B cell (primary cell): ENCODE results near the gene NPVF. TPM values are rescaled to one million over a fixed set of nuclear protein-coding genes. Genes with fewer than 3 reads are reported as not detected.

Experiments
- ATAC-seq: fragments of 200-7000 bp; cut with Tn5 transposase; one replicate; pipeline ENCODE4 v1.10.0; 2021; ENCODE audit warnings: low read depth, mild to moderate bottlenecking, moderate number of reproducible peaks, moderate library complexity
- CTCF ChIA-PET: fragments of 350-600 bp; sonication (Branson Sonifier 250); formaldehyde crosslinking; loops from one replicate; lab custom pipeline; 2021; ENCODE audit warnings: antibody characterized with exemption, inconsistent platforms; lab: Charles Lee
- POLR2A ChIA-PET: fragments of 350-600 bp; sonication (Branson Sonifier 250); formaldehyde crosslinking; loops from one replicate; lab custom pipeline; 2021; ENCODE audit warnings: antibody characterized with exemption; lab: Charles Lee
- DNase-seq: peaks from one replicate; pipeline ENCODE4 v3.0.0; 2013
- H2AFZ ChIP-seq: 2 replicates; pipeline ENCODE4 v1.6.1; 2012; ENCODE audit warnings: mild to moderate bottlenecking, low read depth, low read length; ENCODE audit not compliant: insufficient read depth, poor library complexity, severe bottlenecking
- H3K27ac ChIP-seq, 2 donors: 1 replicate in 1 of 2; 2 replicates in 1 of 2; pipeline ENCODE4 v1.5.1; 2012 to 2013; ENCODE audit warnings: low read length in 2 of 2, mild to moderate bottlenecking in 2 of 2, moderate library complexity in 1 of 2
- H3K27me3 ChIP-seq, 4 experiments: fragments of 200-600 bp in 1 of 4; sonication (generic) in 1 of 4; replicated peaks in 1 of 4; 1 replicate in 2 of 4; 2 replicates in 2 of 4; pipeline versions ENCODE4 v1.6.1 to v1.7.0; 2013 to 2016; ENCODE audit warnings: low read length in 3 of 4, mild to moderate bottlenecking in 2 of 4, mixed read lengths in 1 of 4, moderate library complexity in 1 of 4; ENCODE audit not compliant: insufficient read depth in 4 of 4, control insufficient read depth in 3 of 4; ENCODE audit errors: control extremely low read depth in 1 of 4
- H3K36me3 ChIP-seq, 2 experiments: replicated peaks in 1 of 2; 1 replicate in 1 of 2; 2 replicates in 1 of 2; pipeline versions ENCODE4 v1.6.1 to v1.7.1; 2013; ENCODE audit warnings: low read length in 1 of 2; ENCODE audit not compliant: insufficient read depth in 2 of 2, control insufficient read depth in 1 of 2; ENCODE audit errors: control extremely low read depth in 1 of 2, extremely low read depth in 1 of 2
- H3K4me1 ChIP-seq, 2 donors: fragments of 200-600 bp in 1 of 2; sonication (generic) in 1 of 2; 1 replicate in 1 of 2; 2 replicates in 1 of 2; pipeline versions ENCODE4 v1.5.1 to v1.6.1; 2013 to 2017; ENCODE audit warnings: low read length in 2 of 2; ENCODE audit not compliant: control insufficient read depth in 2 of 2, insufficient read depth in 2 of 2
- H3K4me2 ChIP-seq: replicated peaks from 2 replicates; pipeline ENCODE3; 2012; ENCODE audit warnings: mild to moderate bottlenecking, low read depth, low read length; ENCODE audit not compliant: poor library complexity, severe bottlenecking
- H3K4me3 ChIP-seq, 5 experiments: fragments of 200-600 bp in 1 of 5; sonication (generic) in 1 of 5; 1 replicate in 3 of 5; 2 replicates in 2 of 5; pipeline versions ENCODE4 v1.5.1 to v1.7.0; 2011 to 2016; ENCODE audit warnings: low read length in 4 of 5, mild to moderate bottlenecking in 4 of 5, low read depth in 2 of 5, control low read depth in 1 of 5, moderate library complexity in 1 of 5; ENCODE audit not compliant: insufficient read depth in 1 of 5; ENCODE audit errors: control extremely low read depth in 1 of 5, extremely low read depth in 1 of 5
- H3K79me2 ChIP-seq: fragments of 200-600 bp; sonication (generic); one replicate; pipeline ENCODE4 v1.6.0; 2016; ENCODE audit warnings: low read length; ENCODE audit not compliant: control insufficient read depth, insufficient read depth
- H3K9ac ChIP-seq: fragments of 200-600 bp; sonication (generic); 2 replicates; pipeline ENCODE4 v1.6.1; 2017; ENCODE audit warnings: mild to moderate bottlenecking, low read length, moderate library complexity
- H3K9me3 ChIP-seq, 3 donors: one replicate each; pipeline versions ENCODE4 v1.6.1 to v1.7.1; 2013; ENCODE audit warnings: low read length in 2 of 3; ENCODE audit not compliant: control insufficient read depth in 2 of 3, insufficient read depth in 1 of 3; ENCODE audit errors: control extremely low read depth in 1 of 3
- H4K20me1 ChIP-seq: 2 replicates; pipeline ENCODE4 v1.6.0; 2012; ENCODE audit warnings: mild to moderate bottlenecking, low read length; ENCODE audit not compliant: insufficient read depth, control insufficient read depth, poor library complexity, severe bottlenecking
- H3K27ac Mint-ChIP-seq: one replicate; pipeline ENCODE4 v1.8.0; 2021; ENCODE audit warnings: mixed read lengths
- H3K27me3 Mint-ChIP-seq: one replicate; pipeline ENCODE4 v1.8.0; 2021; ENCODE audit warnings: mixed read lengths
- H3K4me1 Mint-ChIP-seq: one replicate; pipeline ENCODE4 v1.8.0; 2021; ENCODE audit warnings: mixed read lengths
- H3K4me3 Mint-ChIP-seq: one replicate; pipeline ENCODE4 v1.8.0; 2021; ENCODE audit warnings: mixed read lengths
- H3K9me3 Mint-ChIP-seq: one replicate; pipeline ENCODE4 v1.8.0; 2022; ENCODE audit warnings: mixed read lengths; ENCODE audit not compliant: insufficient read depth
- CTCF ChIP-seq: fragments of 200-600 bp; IDR thresholded peaks from one replicate; pipeline ENCODE4 v1.8.0; 2022; ENCODE audit warnings: antibody characterized with exemption, mild to moderate bottlenecking
- EZH2 ChIP-seq: IDR thresholded peaks from 2 replicates; pipeline ENCODE4 v1.6.1; 2012; ENCODE audit warnings: borderline replicate concordance, low read depth, mild to moderate bottlenecking, moderate library complexity, low read length; ENCODE audit not compliant: insufficient read depth, poor library complexity, severe bottlenecking
- WGBS: methylation state at CpG from one replicate; pipeline ENCODE4 v1.1.5; 2013; ENCODE audit warnings: missing lambda C conversion rate; ENCODE audit not compliant: insufficient coverage; 5-methylcytosine and 5-hydroxymethylcytosine counted together
- intact Hi-C: fragments of 100-400 bp; cut with micrococcal nuclease; formaldehyde crosslinking; loops from one replicate; pipeline ENCODE4 v1.10.0; 2022
- polyA plus RNA-seq: library from polyadenylated mRNA; depleted of rRNA; stranded (reverse); fragments of >200 nt; gene quantifications from 2 replicates; pipeline ENCODE4 v1.2.3, GENCODE V29; 2012
- total RNA-seq, 2 donors: library from RNA; stranded (reverse); fragments of 120-200 nt in 1 of 2; gene quantifications; 1 replicate in 1 of 2; 2 replicates in 1 of 2; pipeline versions ENCODE4 v1.2.3 to v1.2.4, GENCODE V29; 2013 to 2022

Gene NPVF
- total and polyA plus RNA-seq, 2 donors (not counting 1 experiment from before 2014, with no cell fraction given) = not detected

- no peak overlapping the region for H3K9ac ChIP-seq
- CTCF ChIA-PET = interaction anchor here (0.7 to 1.4 kb wide), 12 partner anchors 8 to 370 kb away, joined by 3 to 7 read pairs (median 4); partner anchors contain the start of gene NPVF
- ATAC-seq (no peak), DNase-seq (peak; percentile 68)
- no peak overlapping the region for H2AFZ ChIP-seq
- WGBS = 0% methylated on average over 1 of the region's 2 CpGs
- H3K27me3 ChIP-seq = peaks cover 0 to 10% (median 4%) of the 10 kb centered on the region in 4 experiments
- intact Hi-C loops = no loop called here
- POLR2A ChIA-PET = no interaction called here
- no peaks in the 10 kb centered on the region for H3K4me1 ChIP-seq
- no peaks in the 10 kb centered on the region for H3K4me1 Mint-ChIP-seq
- H3K27ac Mint-ChIP-seq = no peak overlapping the region
- H3K9me3 Mint-ChIP-seq = no peaks in the 10 kb centered on the region
- no peaks in the 10 kb centered on the region for H4K20me1 ChIP-seq
- TF ChIP-seq EZH2 (no peak), CTCF (peak; percentile 95)
- no peaks in the 10 kb centered on the region for H3K79me2 ChIP-seq
- H3K27me3 Mint-ChIP-seq = peaks cover 38% of the 10 kb centered on the region
- H3K9me3 ChIP-seq = no peaks in the 10 kb centered on the region
- no peak overlapping the region for H3K27ac ChIP-seq
- no peak overlapping the region for H3K4me3 Mint-ChIP-seq
- no peak overlapping the region for H3K4me2 ChIP-seq
- H3K36me3 ChIP-seq = no peaks in the 10 kb centered on the region
- no peak overlapping the region for H3K4me3 ChIP-seq
These were observed 11.4 kb downstream of the NPVF start for GRCh38 chr7:25216837-25217236.

- Histone ChIP-seq H3K9me3 (no peaks in the 10 kb centered on the region), H4K20me1 (no peaks in the 10 kb centered on the region), H3K4me1 (no peaks in the 10 kb centered on the region), H3K79me2 (no peaks in the 10 kb centered on the region), H3K9ac (no peak overlapping the region), H3K4me2 (no peak overlapping the region), H3K27ac (no peak overlapping the region), H2AFZ (no peak overlapping the region), H3K4me3 (no peak overlapping the region), H3K36me3 (no peaks in the 10 kb centered on the region), H3K27me3 (peaks cover 0 to 8% (median 4%) of the 10 kb centered on the region in 4 experiments)
- intact Hi-C loops = no loop called here
- TF ChIP-seq EZH2 (no peak), CTCF (no peak)
- Mint-ChIP-seq H3K27me3 (peaks cover 36% of the 10 kb centered on the region), H3K27ac (no peak overlapping the region), H3K4me1 (no peaks in the 10 kb centered on the region), H3K4me3 (no peak overlapping the region), H3K9me3 (no peaks in the 10 kb centered on the region)
- ChIA-PET POLR2A (no interaction called here), CTCF (no interaction called here)
- DNase-seq = peak; percentile 5
- ATAC-seq = no peak
- 92% methylated on average over 4 of the region's 8 CpGs for WGBS
These were observed 12.5 kb downstream of the NPVF start for GRCh38 chr7:25215694-25216335.
